Stomach (tissue), 9 donors: ENCODE measurements around the gene MKLN1. TPM values are rescaled to one million over a fixed set of nuclear protein-coding genes. Genes with fewer than 3 reads are reported as not detected.
A peak's percentile ranks its signal among the peaks of the same experiment; 100 is the strongest.
"Not testable (repeated sequence)": the region's sequence is repeated elsewhere in the genome, so short reads cannot be mapped to it uniquely, and the experiment has no call there.

ENCODE experiments used
- DNase-seq, 2 donors: peaks; one replicate each; pipeline versions ENCODE4 v3.0.0 to v3.0.0-alpha.2; 2013 to 2019
- H3K27ac ChIP-seq, 5 donors: fragments of 200-600 bp in 4 of 5; sonication (generic) in 4 of 5; one replicate each; pipeline ENCODE4 v1.5.1; 2013 to 2019; ENCODE audit warnings: mild to moderate bottlenecking in 1 of 5, moderate library complexity in 1 of 5
- H3K27me3 ChIP-seq, 3 donors: fragments of 200-600 bp; sonication (generic); one replicate each; pipeline ENCODE4 v1.5.1; 2017 to 2019; ENCODE audit warnings: mixed run types in 1 of 3
- H3K36me3 ChIP-seq, 4 donors: fragments of 200-600 bp; sonication (generic); 1 replicate in 3 of 4; 2 replicates in 1 of 4; pipeline ENCODE4 v1.5.1; 2016 to 2019
- H3K4me1 ChIP-seq, 4 donors: fragments of 200-600 bp; sonication (generic); one replicate each; pipeline ENCODE4 v1.5.1; 2016 to 2019
- H3K4me3 ChIP-seq, 4 donors: fragments of 200-600 bp; sonication (generic) in 3 of 4; one replicate each; pipeline ENCODE4 v1.5.1; 2016 to 2019; ENCODE audit warnings: mild to moderate bottlenecking in 1 of 4
- H3K9me3 ChIP-seq, 4 donors: fragments of 200-600 bp; sonication (generic); one replicate each; pipeline ENCODE4 v1.5.1; 2016 to 2019
- EP300 ChIP-seq: sonication (generic); formaldehyde crosslinking; IDR thresholded peaks from one replicate; pipeline ENCODE4 v1.6.1; 2017; ENCODE audit warnings: antibody characterized with exemption
- POLR2A ChIP-seq, 4 donors: fragments of 450-650 bp; IDR thresholded peaks; one replicate each; pipeline ENCODE4 v1.6.1; 2016; ENCODE audit warnings: antibody characterized with exemption in 4 of 4, control low read depth in 2 of 4, mild to moderate bottlenecking in 1 of 4, moderate library complexity in 1 of 4
- POLR2AphosphoS5 ChIP-seq, 3 donors: sonication (generic); formaldehyde crosslinking; IDR thresholded peaks; one replicate each; pipeline ENCODE4 v1.6.1; 2016; ENCODE audit warnings: antibody characterized with exemption in 3 of 3
- WGBS, 5 donors: extraction: QIAGEN DNeasy Blood & Tissue Kit in 3 of 5; methylation state at CpG; one replicate each; pipeline versions ENCODE4 v1.1.5 to v1.1.7; 2013 to 2018; 5-methylcytosine and 5-hydroxymethylcytosine counted together
- intact Hi-C: fragments of 100-400 bp; cut with DNase I; formaldehyde crosslinking; loops from one replicate; pipeline ENCODE4 v1.15.1; 2023; ENCODE audit warnings: low total_unique reads
- polyA plus RNA-seq, 3 donors: library from polyadenylated mRNA; stranded (reverse); fragments of 200-250 nt; gene quantifications; one replicate each; pipeline ENCODE4 v1.2.3, GENCODE V29; 2013
- total RNA-seq, 5 donors: library from RNA; depleted of rRNA; stranded (reverse); fragments of >200 nt; gene quantifications; one replicate each; pipeline versions ENCODE4 v1.1.0 to v1.2.3, GENCODE V29; 2014 to 2016
- TF ChIP-seq, protein P1 (sequence below), 7 experiments: fragments of 450-650 bp in 4 of 7; fragments of 200-600 bp in 3 of 7; sonication (generic) in 3 of 7; IDR thresholded peaks; one replicate each; pipeline ENCODE4 v1.5.1; 2016 to 2019; ENCODE audit warnings: antibody characterized with exemption in 7 of 7, control low read depth in 2 of 7, mild to moderate bottlenecking in 1 of 7
- donor health status: healthy with polysubstance abuse.
- donor health status: Bipolar disorder and iron deficiency.
- donor health status: healthy.

Gene MKLN1
- total and polyA plus RNA-seq, 8 donors, result 9.4 to 147 (median 30.8) TPM

GRCh38 chr7:131424219-131424822 is 96.6 kb downstream of the MKLN1 start:
- intact Hi-C loops, result no loop called here
- Histone ChIP-seq H3K4me1 (peaks cover 0 to 26% (median 12%) of the 10 kb centered on the region in 4 donors), H3K36me3 (peaks cover 0 to 22% (median 17%) of the 10 kb centered on the region in 4 donors), H3K27ac (no peak overlapping the region), H3K9me3 (no peaks in the 10 kb centered on the region), H3K27me3 (no peaks in the 10 kb centered on the region), H3K4me3 (no peak overlapping the region)
- 65 to 83% (median 67%) methylated on average over 5 of the region's 5 CpGs for WGBS, 5 donors
- TF ChIP-seq, protein P1, sequence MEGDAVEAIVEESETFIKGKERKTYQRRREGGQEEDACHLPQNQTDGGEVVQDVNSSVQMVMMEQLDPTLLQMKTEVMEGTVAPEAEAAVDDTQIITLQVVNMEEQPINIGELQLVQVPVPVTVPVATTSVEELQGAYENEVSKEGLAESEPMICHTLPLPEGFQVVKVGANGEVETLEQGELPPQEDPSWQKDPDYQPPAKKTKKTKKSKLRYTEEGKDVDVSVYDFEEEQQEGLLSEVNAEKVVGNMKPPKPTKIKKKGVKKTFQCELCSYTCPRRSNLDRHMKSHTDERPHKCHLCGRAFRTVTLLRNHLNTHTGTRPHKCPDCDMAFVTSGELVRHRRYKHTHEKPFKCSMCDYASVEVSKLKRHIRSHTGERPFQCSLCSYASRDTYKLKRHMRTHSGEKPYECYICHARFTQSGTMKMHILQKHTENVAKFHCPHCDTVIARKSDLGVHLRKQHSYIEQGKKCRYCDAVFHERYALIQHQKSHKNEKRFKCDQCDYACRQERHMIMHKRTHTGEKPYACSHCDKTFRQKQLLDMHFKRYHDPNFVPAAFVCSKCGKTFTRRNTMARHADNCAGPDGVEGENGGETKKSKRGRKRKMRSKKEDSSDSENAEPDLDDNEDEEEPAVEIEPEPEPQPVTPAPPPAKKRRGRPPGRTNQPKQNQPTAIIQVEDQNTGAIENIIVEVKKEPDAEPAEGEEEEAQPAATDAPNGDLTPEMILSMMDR (IDR thresholded peaks at IDR 0.05), result peak in 5 of 7 experiments; percentile 53 to 61 (median 59)
- no peak for TF ChIP-seq EP300
- DNase-seq, result peak in 1 of 2 donors; percentile 64

DNA sequence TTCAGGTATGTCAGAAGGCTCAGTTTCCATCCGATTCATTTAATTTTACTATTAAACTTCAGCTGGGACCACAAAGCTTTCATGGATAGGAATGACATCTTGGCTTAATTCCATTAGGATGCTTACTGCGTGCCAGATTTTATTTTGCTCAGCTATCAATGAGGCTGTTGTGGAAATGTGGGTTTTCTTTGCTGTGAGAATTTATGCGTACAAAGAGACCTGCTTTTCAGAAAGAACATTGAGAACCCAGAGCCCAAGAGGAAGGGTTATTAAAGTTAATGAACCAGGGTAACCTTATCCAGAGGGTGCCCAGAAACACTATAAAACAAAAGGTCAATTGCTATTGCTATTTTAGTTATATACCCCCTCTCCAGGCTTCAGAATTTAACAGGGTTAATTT is 98.3 kb downstream of the MKLN1 start:
- H3K27ac ChIP-seq, result peak overlapping the region in 1 of 5 donors; percentile 22
- WGBS, 5 donors, result 54 to 80% (median 62%) methylated on average over 3 of the region's 3 CpGs
- no peak for TF ChIP-seq POLR2AphosphoS5 (IDR thresholded peaks at IDR 0.05)
- TF ChIP-seq EP300, result no peak
- TF ChIP-seq, protein P1 (IDR thresholded peaks at IDR 0.05), result no peak
- no peak for TF ChIP-seq POLR2A (IDR thresholded peaks at IDR 0.05)
- H3K9me3 ChIP-seq, result no peaks in the 10 kb centered on the region
- intact Hi-C loops, result no loop called here
- peaks cover 0 to 31% (median 17%) of the 10 kb centered on the region in 4 donors for H3K4me1 ChIP-seq
- DNase-seq, result peak in 1 of 2 donors; percentile 30
- no peaks in the 10 kb centered on the region for H3K27me3 ChIP-seq
- peaks cover 5 to 34% (median 27%) of the 10 kb centered on the region in 4 donors for H3K36me3 ChIP-seq
- H3K4me3 ChIP-seq, result no peak overlapping the region

DNA sequence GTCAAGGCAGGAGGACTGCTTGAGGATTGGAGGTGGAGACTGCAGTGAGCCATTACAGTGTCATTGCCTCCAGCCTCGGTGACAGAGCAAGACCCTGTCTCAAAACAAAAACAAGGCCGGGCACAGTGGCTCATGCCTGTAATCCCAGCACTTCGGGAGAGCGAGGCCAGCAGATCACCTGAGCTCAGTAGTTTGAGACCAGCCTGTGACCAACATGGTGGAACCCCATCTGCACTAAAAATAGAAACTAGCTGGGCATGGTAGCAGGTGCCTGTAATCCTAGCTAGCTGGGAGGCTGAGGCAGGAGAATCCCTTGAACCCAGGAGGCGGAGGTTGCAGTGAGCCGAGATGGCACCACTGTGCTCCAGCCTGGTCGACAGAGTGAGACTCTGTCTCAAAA is 103.2 kb downstream of the MKLN1 start:
- H3K9me3 ChIP-seq, intact Hi-C loops, H3K27ac ChIP-seq, DNase-seq, H3K27me3 ChIP-seq, H3K4me3 ChIP-seq: not testable (repeated sequence)
- 91 to 97% (median 95%) methylated on average over 7 of the region's 7 CpGs for WGBS, 5 donors
- Histone ChIP-seq H3K36me3 (peaks cover 5 to 45% (median 36%) of the 10 kb centered on the region in 4 donors), H3K4me1 (peaks cover 0 to 14% (median 11%) of the 10 kb centered on the region in 4 donors)

DNA sequence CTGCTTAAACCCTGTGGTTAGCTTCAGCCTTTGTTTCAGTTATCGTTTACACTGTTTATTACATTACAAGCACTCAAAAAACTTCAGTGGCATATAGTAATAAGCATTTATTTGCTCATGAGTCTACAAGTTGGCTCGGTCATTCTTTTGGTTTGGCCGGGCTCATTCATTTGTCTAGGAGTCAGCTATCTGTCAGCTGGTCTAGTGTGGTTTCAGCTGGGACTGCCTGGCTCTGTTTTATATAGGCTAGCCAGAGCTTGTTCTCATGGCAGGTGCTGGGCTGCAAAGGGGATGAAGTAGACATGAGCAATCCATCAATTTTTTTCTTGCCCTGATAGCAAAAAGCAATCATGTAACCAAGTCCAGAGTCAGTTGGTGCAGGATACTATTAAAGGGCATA is 103.6 kb downstream of the MKLN1 start:
- Histone ChIP-seq H3K27me3 (no peaks in the 10 kb centered on the region), H3K4me3 (no peak overlapping the region), H3K4me1 (peaks cover 0 to 15% (median 13%) of the 10 kb centered on the region in 4 donors), H3K36me3 (peaks cover 5 to 45% (median 36%) of the 10 kb centered on the region in 4 donors), H3K9me3 (no peaks in the 10 kb centered on the region), H3K27ac (no peak overlapping the region)
- WGBS, 5 donors, result 23 to 57% (median 31%) methylated on average over 3 of the region's 3 CpGs
- TF ChIP-seq EP300 (no peak), POLR2AphosphoS5 (IDR thresholded peaks at IDR 0.05) (no peak), POLR2A (IDR thresholded peaks at IDR 0.05) (no peak)
- TF ChIP-seq, protein P1 (IDR thresholded peaks at IDR 0.05), result no peak
- peak; percentile 32 to 55 for DNase-seq
- intact Hi-C loops, result no loop called here

DNA sequence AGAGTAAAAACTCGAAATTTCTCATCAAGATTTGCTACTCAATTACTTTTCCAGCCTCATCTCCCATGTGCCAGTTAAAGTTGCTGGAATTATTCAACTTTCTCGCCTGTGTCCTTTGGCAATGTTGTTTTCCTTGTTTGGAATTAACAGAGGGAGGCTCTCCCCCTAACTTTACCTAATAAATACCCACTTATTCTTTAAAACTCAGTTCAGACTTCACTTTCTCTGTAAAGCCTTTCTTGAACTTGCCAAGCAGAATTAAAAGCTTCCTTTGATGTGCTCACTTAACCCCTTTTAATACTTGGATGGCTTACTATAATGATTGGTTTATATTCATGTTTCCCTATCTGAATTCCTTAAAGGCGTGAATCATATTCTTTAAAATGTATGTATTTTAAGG is 104.1 kb downstream of the MKLN1 start:
- WGBS, 5 donors, result 75 to 86% (median 80%) methylated on average over 3 of the region's 3 CpGs
- DNase-seq, result no peak
- intact Hi-C loops, result no loop called here
- H3K4me3 ChIP-seq, result no peak overlapping the region
- peaks cover 0 to 20% (median 15%) of the 10 kb centered on the region in 4 donors for H3K4me1 ChIP-seq
- peaks cover 5 to 45% (median 35%) of the 10 kb centered on the region in 4 donors for H3K36me3 ChIP-seq
- H3K27me3 ChIP-seq, result no peaks in the 10 kb centered on the region
- no peak overlapping the region for H3K27ac ChIP-seq
- no peaks in the 10 kb centered on the region for H3K9me3 ChIP-seq
- no peak for TF ChIP-seq POLR2AphosphoS5 (IDR thresholded peaks at IDR 0.05)
- no peak for TF ChIP-seq EP300
- TF ChIP-seq, protein P1 (IDR thresholded peaks at IDR 0.05), result no peak
- TF ChIP-seq POLR2A (IDR thresholded peaks at IDR 0.05), result no peak
